ENCODE results near the gene IKBKG. TPM values are rescaled to one million over a fixed set of nuclear protein-coding genes. Genes with fewer than 3 reads are reported as not detected.

The IKBKG gene
- total RNA-seq, 3 donors from 2014 or later (not counting 1 experiment from before 2014, with no cell fraction given), result 64.8 to 84.6 (median 84.1) TPM

- no peak for TF ChIP-seq CTCF (IDR thresholded peaks at IDR 0.05)
- no peaks in the 10 kb centered on the region for H3K9me3 ChIP-seq (ENCODE audit: control insufficient read depth, insufficient read depth, low read length)
- Mint-ChIP-seq H3K9me3 (no peaks in the 10 kb centered on the region), H3K36me3 (no peaks in the 10 kb centered on the region), H3K27me3 (ENCODE audit: low read depth in 2 of 2) (no peaks in the 10 kb centered on the region), H3K4me3 (no peak overlapping the region), H3K4me1 (peaks cover 25 to 26% of the 10 kb centered on the region in 2 donors), H3K27ac (no peak overlapping the region)
- peaks cover 29% of the 10 kb centered on the region for H3K4me1 ChIP-seq (ENCODE audit: control insufficient read depth, insufficient read depth, low read length)
- intact Hi-C loops (cut with micrococcal nuclease), result loop anchor here (5.0 kb wide), 1 partner anchor 133 kb away; the partner anchor contains the start of gene RPL10
- H3K36me3 ChIP-seq (ENCODE audit: control insufficient read depth, insufficient read depth, low read length), result peaks cover 28% of the 10 kb centered on the region
- no peaks in the 10 kb centered on the region for H3K27me3 ChIP-seq (ENCODE audit: control insufficient read depth, insufficient read depth, low read length)
- DNase-seq (no peak), ATAC-seq (no peak)
- 96% methylated on average over 11 of the region's 11 CpGs for WGBS (ENCODE audit: insufficient coverage)
- H3K27ac ChIP-seq (ENCODE audit: low read length), result no peak overlapping the region
- H3K4me3 ChIP-seq (ENCODE audit: low read length), result no peak overlapping the region
These were observed 17.1 kb upstream of the IKBKG start for GRCh38 chrX:154530286-154530685.

GRCh38 chrX:154531626-154532025 is 15.8 kb upstream of the IKBKG start:
- no peak overlapping the region for H3K27ac ChIP-seq (ENCODE audit: low read length)
- no peak for DNase-seq
- H3K4me1 ChIP-seq (ENCODE audit: control insufficient read depth, insufficient read depth, low read length), result peaks cover 25% of the 10 kb centered on the region
- WGBS (ENCODE audit: insufficient coverage), result 98% methylated on average over 7 of the region's 16 CpGs
- peaks cover 15 to 16% of the 10 kb centered on the region in 2 donors for H3K4me1 Mint-ChIP-seq
- no peak for ATAC-seq
- no peak overlapping the region for H3K4me3 ChIP-seq (ENCODE audit: low read length)
- peaks cover 36% of the 10 kb centered on the region for H3K36me3 ChIP-seq (ENCODE audit: control insufficient read depth, insufficient read depth, low read length)
- no peaks in the 10 kb centered on the region for H3K9me3 ChIP-seq (ENCODE audit: control insufficient read depth, insufficient read depth, low read length)
- no peaks in the 10 kb centered on the region for H3K9me3 Mint-ChIP-seq
- no peaks in the 10 kb centered on the region for H3K27me3 Mint-ChIP-seq (ENCODE audit: low read depth in 2 of 2)
- H3K4me3 Mint-ChIP-seq, result no peak overlapping the region
- no peaks in the 10 kb centered on the region for H3K27me3 ChIP-seq (ENCODE audit: control insufficient read depth, insufficient read depth, low read length)
- no peak for TF ChIP-seq CTCF (IDR thresholded peaks at IDR 0.05)
- intact Hi-C loops (cut with micrococcal nuclease), result loop anchor here (5.0 kb wide), 1 partner anchor 134 kb away; the partner anchor contains the start of gene RPL10
- H3K36me3 Mint-ChIP-seq, result no peaks in the 10 kb centered on the region
- no peak overlapping the region for H3K27ac Mint-ChIP-seq

GRCh38 chrX:154532690-154533089 is 14.7 kb upstream of the IKBKG start:
- intact Hi-C loops (cut with micrococcal nuclease), result loop anchor here (5.0 kb wide), 1 partner anchor 135 kb away; the partner anchor contains the start of gene RPL10
- Mint-ChIP-seq H3K9me3 (no peaks in the 10 kb centered on the region), H3K27me3 (ENCODE audit: low read depth in 2 of 2) (no peaks in the 10 kb centered on the region), H3K4me3 (no peak overlapping the region), H3K36me3 (no peaks in the 10 kb centered on the region), H3K4me1 (peaks cover 5 to 7% of the 10 kb centered on the region in 2 donors), H3K27ac (no peak overlapping the region)
- no peaks in the 10 kb centered on the region for H3K9me3 ChIP-seq (ENCODE audit: control insufficient read depth, insufficient read depth, low read length)
- no peak overlapping the region for H3K4me3 ChIP-seq (ENCODE audit: low read length)
- H3K27me3 ChIP-seq (ENCODE audit: control insufficient read depth, insufficient read depth, low read length), result no peaks in the 10 kb centered on the region
- ATAC-seq (no peak), DNase-seq (no peak)
- WGBS (ENCODE audit: insufficient coverage), result 98% methylated on average over 22 of the region's 23 CpGs
- no peak overlapping the region for H3K27ac ChIP-seq (ENCODE audit: low read length)
- TF ChIP-seq CTCF (IDR thresholded peaks at IDR 0.05), result no peak
- peaks cover 18% of the 10 kb centered on the region for H3K4me1 ChIP-seq (ENCODE audit: control insufficient read depth, insufficient read depth, low read length)
- peaks cover 36% of the 10 kb centered on the region for H3K36me3 ChIP-seq (ENCODE audit: control insufficient read depth, insufficient read depth, low read length)

Measured in natural killer cell (primary cell).